ENCODE measurements around the gene SVOP.
"Not testable (repeated sequence)": the region's sequence is repeated elsewhere in the genome, so short reads cannot be mapped to it uniquely, and the experiment has no call there.

SVOP gene

GRCh38 chr12:109028624-109029023 lies 7.8 kb upstream of the SVOP start:
- not testable (repeated sequence) for DNase-seq

GRCh38 chr12:109027767-109028166 lies 6.9 kb upstream of the SVOP start:
- no peak for DNase-seq

GRCh38 chr12:109020146-109020795 lies 597 bp downstream of the SVOP start:
- DNase-seq = no peak

GRCh38 chr12:109018296-109018695 lies 2.6 kb downstream of the SVOP start:
- DNase-seq = no peak

GRCh38 chr12:109016978-109017377 lies 3.9 kb downstream of the SVOP start:
- no peak for DNase-seq

- no peak for DNase-seq
These were observed 4.9 kb downstream of the SVOP start for GRCh38 chr12:109016016-109016415.

GRCh38 chr12:109014984-109015765 lies 5.7 kb downstream of the SVOP start:
- no peak for DNase-seq

- DNase-seq = no peak
These were observed 10.6 kb downstream of the SVOP start for GRCh38 chr12:109010259-109010658.

- no peak for DNase-seq
These were observed 11.1 kb downstream of the SVOP start for GRCh38 chr12:109009766-109010165.

- DNase-seq = no peak
These were observed 16.9 kb downstream of the SVOP start for GRCh38 chr12:109004017-109004416.

- DNase-seq = no peak
These were observed 24.5 kb downstream of the SVOP start for GRCh38 chr12:108996320-108996719.

- no peak for DNase-seq
These were observed 25.4 kb downstream of the SVOP start for GRCh38 chr12:108995370-108995992.

- not testable (repeated sequence) for DNase-seq
These were observed 30.8 kb downstream of the SVOP start for GRCh38 chr12:108990103-108990502.

GRCh38 chr12:108989376-108989775 lies 31.5 kb downstream of the SVOP start:
- DNase-seq = no peak

GRCh38 chr12:108985750-108986149 lies 35.1 kb downstream of the SVOP start:
- no peak for DNase-seq

- DNase-seq = no peak
These were observed 37.6 kb downstream of the SVOP start for GRCh38 chr12:108983227-108983626.

- no peak for DNase-seq
These were observed 38.1 kb downstream of the SVOP start for GRCh38 chr12:108982621-108983219.

GRCh38 chr12:108981835-108982234 lies 39.0 kb downstream of the SVOP start:
- no peak for DNase-seq

- no peak for DNase-seq
These were observed 39.8 kb downstream of the SVOP start for GRCh38 chr12:108980831-108981618.

- no peak for DNase-seq
These were observed 43.5 kb downstream of the SVOP start for GRCh38 chr12:108977360-108977759.

GRCh38 chr12:108975024-108975593 lies 45.8 kb downstream of the SVOP start:
- DNase-seq = no peak

GRCh38 chr12:108973629-108974152 lies 47.2 kb downstream of the SVOP start:
- DNase-seq = no peak

All from T-helper 2 cell (primary cell).